Astrocyte of the cerebellum (primary cell): ENCODE results near the gene DMRT1.

Experiments used
- DNase-seq: peaks from one replicate; pipeline ENCODE4 v3.0.0-alpha.2; 2011; ENCODE audit warnings: low read depth
- H3K4me3 ChIP-seq: 2 replicates; pipeline ENCODE4 v1.5.1; 2011; ENCODE audit warnings: mild to moderate bottlenecking, low read depth, low read length, moderate library complexity
- in situ Hi-C: cut with HindIII; loops from 2 replicates; pipeline ENCODE4 v1.10.0; 2017; ENCODE audit warnings: low sequenced_read_pairs
- TF ChIP-seq, protein P1 (sequence below): IDR thresholded peaks from 2 replicates; pipeline ENCODE4 v1.5.1; 2012; ENCODE audit warnings: low read length, low read depth, moderate library complexity, mild to moderate bottlenecking; ENCODE audit errors: missing control alignments

Gene DMRT1

DNA sequence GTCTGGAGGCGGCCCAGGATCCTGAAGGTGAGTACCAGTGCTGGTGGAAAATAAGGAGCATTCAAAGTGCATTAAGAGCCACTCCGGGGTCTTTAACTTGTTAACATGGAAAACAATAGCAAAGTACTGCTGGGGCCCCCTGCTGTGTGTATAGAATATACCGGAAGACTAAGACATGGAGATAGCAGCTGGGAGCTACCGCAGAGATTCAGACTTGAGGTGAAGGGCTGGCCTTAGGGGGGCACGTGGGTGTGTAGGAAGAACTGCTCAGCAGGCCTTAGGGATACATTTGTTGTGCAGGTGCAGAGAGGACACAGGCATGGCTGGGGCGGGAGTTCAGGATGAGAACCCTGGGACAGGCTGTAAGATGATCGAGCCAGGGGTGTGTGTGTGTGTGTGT lies 1.2 kb upstream of the DMRT1 start:
- TF ChIP-seq, protein P1, sequence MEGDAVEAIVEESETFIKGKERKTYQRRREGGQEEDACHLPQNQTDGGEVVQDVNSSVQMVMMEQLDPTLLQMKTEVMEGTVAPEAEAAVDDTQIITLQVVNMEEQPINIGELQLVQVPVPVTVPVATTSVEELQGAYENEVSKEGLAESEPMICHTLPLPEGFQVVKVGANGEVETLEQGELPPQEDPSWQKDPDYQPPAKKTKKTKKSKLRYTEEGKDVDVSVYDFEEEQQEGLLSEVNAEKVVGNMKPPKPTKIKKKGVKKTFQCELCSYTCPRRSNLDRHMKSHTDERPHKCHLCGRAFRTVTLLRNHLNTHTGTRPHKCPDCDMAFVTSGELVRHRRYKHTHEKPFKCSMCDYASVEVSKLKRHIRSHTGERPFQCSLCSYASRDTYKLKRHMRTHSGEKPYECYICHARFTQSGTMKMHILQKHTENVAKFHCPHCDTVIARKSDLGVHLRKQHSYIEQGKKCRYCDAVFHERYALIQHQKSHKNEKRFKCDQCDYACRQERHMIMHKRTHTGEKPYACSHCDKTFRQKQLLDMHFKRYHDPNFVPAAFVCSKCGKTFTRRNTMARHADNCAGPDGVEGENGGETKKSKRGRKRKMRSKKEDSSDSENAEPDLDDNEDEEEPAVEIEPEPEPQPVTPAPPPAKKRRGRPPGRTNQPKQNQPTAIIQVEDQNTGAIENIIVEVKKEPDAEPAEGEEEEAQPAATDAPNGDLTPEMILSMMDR: no peak
- in situ Hi-C loops: loop anchor here (5.0 kb wide), 1 partner anchor 87 kb away; no protein-coding TSS in a partner anchor
- H3K4me3 ChIP-seq: no peak overlapping the region
- no peak for DNase-seq

DNA sequence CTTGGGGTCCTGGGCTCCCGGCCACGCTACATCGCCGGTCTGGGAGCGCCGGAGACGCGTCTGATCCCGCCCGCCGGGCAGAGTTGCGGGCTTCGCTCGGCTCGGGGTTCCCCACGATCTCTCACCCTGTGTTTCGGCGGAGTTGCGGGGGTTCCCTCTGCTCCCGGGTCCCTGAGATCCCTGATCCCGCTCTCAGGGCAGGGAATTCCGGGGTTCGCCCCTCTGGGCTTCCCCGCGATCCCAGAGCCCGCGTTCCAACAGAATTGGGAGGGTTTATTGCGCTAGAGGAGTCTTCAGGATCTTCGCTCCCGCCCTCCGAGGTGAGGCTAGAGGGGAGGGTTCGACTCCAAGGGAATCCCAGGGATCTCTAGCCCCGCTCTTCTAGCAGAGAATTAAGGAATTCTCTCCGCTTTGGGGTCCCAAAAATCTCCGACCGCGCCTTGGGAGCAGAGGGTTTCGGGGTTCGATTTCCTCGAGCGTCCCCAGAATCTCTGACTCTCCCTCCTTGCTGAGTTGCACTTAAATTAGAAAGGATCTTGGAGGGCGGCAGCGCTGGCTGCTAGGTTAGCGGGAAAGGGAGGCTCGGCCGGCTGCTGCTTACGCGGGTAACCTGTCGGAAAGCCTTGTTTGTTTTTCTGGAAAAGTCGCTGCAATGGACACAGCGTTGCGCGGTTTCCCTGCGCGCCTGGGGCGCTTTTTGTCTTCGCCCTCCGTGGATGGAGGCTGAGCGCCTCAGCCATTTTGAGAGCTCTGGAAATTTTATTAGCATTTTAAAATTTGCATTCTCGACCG lies 1.3 kb downstream of the DMRT1 start:
- TF ChIP-seq, protein P1: no peak
- in situ Hi-C loops: loop anchor here (5.0 kb wide), 1 partner anchor 84 kb away; no protein-coding TSS in a partner anchor
- no peak overlapping the region for H3K4me3 ChIP-seq
- DNase-seq: no peak

DNA sequence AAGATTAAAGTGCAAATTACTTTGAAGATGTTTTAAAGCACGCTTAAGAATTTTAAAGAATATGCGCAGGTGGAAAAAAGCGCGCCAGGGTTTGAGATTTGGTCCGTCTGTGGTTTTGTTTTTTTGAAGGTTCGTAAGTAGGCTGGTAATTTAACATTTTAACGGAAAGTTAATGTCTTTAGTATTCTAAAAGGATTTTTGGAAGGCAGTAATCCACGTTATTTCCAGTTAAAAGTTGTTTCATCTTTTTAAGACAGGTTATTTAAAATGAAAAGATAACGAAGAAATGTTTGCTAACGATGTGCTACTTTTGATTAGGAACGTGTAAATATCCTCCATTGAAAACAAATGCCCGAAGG lies 1.9 kb downstream of the DMRT1 start:
- in situ Hi-C loops: loop anchor here (5.0 kb wide), 1 partner anchor 84 kb away; no protein-coding TSS in a partner anchor
- DNase-seq: no peak
- no peak overlapping the region for H3K4me3 ChIP-seq
- TF ChIP-seq, protein P1: no peak

GRCh38 chr9:846852-847251 lies 5.4 kb downstream of the DMRT1 start:
- in situ Hi-C loops: no loop called here
- DNase-seq: no peak
- TF ChIP-seq, protein P1: no peak
- H3K4me3 ChIP-seq: no peak overlapping the region

DNA sequence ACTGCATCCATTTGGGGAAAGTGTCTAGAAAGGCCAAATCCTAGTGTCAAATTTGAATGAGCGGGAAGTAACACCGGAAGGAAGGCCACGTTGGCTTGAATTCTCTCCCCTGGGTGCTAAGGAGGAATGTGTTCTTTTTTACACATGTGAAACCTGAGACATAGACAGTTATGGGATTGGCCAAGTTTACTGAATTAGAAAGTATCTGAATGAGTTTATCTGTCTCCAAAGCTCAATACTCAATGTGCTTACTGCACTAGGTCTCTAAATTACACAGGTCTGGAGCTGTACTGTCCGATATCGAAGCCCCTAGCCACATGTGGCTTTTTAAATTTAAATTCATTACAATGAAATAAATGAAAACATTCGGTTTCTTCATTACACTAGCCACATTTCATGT lies 6.0 kb downstream of the DMRT1 start:
- in situ Hi-C loops: no loop called here
- TF ChIP-seq, protein P1: no peak
- DNase-seq: no peak
- no peak overlapping the region for H3K4me3 ChIP-seq

DNA sequence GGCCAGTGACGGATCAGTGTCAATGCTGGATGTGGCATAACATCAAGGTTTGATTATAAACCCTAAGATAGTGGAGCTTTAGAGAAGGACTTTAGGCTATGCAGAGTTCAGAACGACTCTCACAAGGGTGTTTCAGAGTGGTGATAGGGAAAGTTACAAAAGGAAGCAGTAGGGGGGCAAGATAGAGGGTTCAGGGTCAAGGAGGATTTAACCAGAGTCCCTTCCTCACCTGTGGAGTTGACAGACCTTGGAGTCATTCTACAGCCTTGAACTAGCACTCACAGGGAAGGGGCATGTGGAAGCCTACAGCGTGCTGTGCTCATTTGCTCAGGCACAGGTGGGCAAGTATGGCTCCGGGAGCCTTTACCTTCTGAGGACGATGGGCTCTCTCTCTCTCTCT lies 7.9 kb downstream of the DMRT1 start:
- TF ChIP-seq, protein P1: no peak
- in situ Hi-C loops: no loop called here
- DNase-seq: no peak
- no peak overlapping the region for H3K4me3 ChIP-seq
